Measurements from ENCODE around the gene ZNF750.

DNA sequence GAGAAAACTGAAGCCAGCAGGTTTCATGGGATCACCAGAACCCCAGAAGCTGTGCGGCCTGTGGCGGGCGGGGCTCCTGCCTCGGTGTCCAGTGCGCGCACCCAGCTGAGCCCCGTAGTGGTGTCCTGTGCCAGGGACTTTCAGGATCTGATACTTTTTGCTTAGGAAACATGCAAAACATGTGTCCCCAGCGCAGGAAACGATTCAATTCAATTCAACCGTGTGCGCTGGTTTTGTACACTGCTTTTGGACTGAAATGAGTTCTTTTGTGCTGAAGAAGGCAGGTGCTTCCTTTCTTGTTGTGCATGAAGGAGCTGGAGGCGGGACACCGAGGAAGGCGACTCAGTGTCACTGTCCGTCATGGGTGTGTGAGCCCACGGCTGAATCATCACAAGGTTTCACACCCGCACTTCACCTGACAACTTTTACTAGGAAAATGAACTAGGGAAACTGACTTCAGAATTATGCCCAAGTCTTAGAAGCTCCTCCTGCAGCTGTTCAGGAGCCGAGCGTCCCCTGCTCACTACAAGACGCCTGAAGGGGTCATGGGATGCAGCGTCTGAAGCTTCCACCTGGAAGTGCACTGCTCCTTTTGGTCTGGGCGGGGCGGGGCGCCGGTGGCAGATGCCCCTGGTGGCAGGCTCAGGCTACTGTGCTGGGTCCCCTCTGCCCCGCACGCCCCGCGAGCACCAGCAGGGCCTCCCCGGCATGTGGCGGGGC lies 31.4 kb upstream of the ZNF750 start:
- TF ChIP-seq POLR2A (IDR thresholded peaks at IDR 0.05) = no peak
- TF ChIP-seq, protein P1, sequence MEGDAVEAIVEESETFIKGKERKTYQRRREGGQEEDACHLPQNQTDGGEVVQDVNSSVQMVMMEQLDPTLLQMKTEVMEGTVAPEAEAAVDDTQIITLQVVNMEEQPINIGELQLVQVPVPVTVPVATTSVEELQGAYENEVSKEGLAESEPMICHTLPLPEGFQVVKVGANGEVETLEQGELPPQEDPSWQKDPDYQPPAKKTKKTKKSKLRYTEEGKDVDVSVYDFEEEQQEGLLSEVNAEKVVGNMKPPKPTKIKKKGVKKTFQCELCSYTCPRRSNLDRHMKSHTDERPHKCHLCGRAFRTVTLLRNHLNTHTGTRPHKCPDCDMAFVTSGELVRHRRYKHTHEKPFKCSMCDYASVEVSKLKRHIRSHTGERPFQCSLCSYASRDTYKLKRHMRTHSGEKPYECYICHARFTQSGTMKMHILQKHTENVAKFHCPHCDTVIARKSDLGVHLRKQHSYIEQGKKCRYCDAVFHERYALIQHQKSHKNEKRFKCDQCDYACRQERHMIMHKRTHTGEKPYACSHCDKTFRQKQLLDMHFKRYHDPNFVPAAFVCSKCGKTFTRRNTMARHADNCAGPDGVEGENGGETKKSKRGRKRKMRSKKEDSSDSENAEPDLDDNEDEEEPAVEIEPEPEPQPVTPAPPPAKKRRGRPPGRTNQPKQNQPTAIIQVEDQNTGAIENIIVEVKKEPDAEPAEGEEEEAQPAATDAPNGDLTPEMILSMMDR (IDR thresholded peaks at IDR 0.05) = no peak
